NOMO-1 (cell line): ENCODE measurements around the gene PPM1H.

ENCODE experiments used
- DNase-seq, 2 experiments: peaks; one replicate each; lab custom pipeline; 2025; ENCODE audit not compliant: unreplicated experiment in 2 of 2; lab: John Stamatoyannopoulos, UW

The PPM1H gene

DNA sequence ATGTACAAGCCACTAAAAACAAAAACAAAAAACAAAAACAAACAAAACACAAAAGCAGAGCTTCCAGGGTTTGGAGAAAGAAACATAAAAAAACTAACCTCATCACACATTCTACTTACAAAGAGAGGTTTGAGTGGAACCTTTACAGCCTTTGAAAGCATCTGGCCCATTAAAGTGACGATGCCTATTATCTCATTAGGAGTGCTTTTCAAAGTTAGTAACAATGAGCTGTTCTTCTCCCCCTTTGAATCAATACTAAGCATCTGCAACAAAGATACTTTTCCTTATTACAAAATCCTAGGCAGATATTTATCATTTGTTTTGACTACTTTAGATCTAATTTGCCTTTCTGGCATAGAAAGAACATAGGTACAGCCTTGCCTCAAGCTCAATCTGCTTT, 217.3 kb downstream of the PPM1H start:
- DNase-seq = no peak

DNA sequence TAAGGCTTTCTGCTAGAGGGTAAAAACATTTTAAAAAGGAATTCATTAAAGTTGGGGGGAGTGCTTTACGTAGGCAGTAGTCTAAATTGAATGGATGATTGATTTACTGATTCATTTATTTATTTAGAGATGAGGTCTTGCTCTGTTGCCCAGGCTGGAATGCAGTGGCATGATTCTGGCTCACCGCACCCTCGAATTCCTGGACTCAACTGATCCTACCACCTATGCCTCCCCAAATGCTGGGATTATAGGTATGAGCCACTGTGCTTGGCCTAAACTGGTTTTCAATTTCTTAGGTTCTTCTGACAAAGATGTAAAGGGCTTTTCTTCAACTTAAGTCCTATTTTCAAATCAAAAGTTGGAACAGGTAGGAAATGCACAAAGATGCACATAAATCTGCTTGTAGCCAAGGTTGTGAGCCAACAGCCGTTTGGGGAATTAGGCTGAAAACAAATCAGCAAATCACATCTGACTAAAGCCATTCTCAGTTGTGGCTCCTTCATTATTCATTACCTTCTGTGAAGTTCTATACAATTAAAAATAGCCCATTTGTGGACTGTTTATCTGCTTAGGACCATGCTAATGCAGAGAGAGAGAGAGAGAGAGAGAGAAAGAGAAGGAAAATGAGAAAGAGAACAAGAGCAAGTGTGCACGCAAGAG, 218.0 kb downstream of the PPM1H start:
- no peak for DNase-seq

DNA sequence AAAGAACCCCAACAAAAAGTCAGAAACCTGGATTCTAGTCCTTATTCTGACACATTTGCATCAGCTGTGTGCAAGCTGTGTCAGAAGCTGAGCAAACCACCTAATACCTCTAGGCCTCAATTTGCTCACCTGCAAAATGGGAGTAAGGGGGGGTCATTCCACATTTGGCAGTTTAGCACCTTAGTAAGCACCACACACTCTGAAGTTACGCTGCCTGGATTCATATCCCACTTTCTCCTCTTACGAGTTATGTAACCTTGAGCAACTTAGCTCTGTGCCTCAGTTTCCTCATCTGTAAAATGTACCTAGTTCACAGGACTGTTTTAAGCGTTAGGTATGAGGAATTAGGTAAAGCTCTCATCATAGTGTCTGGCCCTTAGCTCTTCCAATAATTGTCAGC, 218.9 kb downstream of the PPM1H start:
- no peak for DNase-seq

DNA sequence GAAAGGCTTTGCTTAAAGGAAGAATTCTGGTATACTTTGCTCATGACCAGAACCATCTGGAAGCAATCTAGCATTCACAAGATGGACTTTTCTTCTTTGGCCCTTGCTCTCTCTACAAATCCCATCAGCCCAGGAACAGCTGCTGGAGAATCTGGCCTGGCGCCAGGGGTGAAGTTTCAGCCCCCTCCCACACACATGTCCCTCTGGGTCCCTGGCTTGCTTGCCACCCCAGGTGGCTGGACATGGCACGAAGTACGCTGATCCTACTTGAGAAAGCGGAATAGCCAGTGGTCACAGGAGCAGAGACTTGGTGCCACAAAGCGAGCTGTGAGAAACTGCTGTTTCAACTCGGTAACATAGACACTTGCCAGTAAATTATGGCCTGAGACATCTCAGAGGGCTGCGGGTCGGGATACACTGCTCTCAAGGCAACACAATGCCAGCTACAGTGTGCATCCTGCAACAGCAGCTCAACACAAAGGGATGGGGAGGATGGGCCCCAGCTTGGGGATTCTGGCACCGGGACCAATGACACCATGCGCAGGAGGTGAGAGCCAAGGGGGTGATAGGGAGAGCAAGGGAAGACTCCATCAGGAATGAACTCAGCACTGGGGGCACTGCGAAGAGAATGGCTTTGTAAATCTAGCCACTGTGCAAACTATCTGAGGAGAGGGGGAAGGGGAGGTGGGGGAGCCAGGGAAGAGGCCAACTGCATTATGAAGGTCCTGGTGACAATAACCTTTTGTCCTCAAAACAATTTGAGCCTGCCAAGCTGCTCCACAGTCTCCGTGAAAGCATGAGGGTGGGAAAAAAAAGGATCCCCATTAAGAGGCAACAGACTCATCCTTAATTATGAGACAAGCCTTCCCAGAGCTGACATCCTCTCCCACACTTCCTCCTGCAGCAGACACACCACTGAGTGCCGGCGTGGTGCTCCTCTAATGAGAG, 219.9 kb downstream of the PPM1H start:
- DNase-seq = no peak

DNA sequence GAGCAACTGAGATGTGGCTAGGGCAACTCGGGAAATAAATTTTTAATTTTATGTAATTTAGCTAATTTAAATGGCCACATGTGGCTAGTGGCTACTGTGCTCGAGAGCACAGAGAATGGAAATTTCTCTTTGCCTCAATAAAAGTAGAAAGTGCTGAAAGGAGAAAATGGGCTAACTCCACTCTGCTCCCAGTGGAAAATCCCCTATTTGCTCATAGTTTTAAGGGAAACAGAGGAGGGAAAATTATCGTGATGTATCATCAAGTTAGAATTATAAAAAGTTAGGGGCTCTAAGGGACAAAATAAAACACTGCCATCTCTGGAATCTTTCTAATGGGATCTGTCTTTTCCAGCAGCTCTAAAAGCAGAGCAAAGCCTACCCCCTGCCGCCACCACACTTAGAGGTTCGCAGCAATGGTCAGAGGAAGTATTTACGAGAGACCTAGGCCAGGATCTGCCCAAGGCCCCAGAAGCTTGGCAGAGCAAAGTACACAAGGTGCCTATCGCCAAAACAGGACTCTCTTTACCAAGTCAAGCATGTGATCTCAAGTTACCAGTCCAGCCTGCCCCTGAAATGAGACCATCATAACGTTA, 220.7 kb downstream of the PPM1H start:
- DNase-seq = no peak

DNA sequence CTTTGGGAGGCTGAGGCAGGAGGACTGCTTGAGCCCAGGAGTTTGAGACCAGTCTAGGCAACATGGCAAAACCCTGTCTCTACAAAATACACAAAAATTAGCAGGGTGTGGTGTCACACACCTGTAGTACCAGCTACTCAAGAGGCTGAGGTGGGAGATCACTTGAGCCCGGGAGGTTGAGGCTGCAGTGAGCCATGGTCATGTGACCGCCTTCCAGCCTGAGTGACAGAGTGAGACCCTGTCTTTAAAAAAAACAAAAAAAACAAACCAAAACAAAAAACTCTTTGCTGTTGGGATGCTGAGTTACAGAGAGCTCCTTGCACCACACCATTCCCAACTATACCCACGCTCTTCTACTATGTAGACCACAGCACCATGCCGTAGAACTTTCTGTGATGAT, 221.2 kb downstream of the PPM1H start:
- no peak for DNase-seq

DNA sequence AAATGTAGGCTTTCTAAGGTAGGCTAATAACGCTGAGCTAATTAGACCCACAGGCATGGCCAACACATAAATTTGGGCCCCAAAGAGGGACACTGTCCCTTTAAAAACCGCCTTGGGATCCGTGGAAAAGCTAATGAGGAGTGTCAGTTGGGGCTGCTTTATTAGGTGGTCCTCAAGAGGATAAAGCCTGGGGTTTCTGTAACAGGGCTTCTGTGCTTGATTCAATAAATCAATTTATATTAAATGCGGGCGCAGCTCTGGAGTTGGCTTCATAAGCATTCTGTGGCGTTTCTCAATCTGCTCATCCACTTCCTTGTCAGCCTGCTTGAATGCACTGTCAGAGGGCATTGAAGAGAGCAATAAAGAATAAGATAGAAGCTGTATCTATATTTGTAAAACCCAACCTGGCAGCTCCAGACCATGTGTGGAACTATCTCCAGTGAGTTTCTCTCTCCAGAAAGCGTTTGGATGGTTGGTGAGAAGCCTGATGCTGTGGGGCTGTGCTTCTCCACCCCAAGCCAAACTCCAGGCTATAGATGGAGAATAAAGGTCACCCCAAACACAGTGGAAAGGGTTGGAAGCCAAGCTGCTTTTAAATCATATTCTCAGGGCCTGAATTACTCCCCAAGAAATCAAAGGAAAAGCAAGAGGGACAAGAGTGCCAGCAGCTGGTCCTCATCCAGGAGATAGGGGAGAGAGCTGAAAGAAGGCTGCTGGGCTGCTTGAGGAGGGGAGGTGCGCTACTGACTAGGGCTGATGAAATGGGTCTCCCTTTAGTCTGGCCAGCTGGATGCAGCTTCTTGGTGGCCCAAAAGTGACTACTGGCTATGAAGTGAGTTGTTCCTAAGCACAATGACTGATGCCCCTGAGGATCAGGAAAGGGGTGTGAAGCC, 222.0 kb downstream of the PPM1H start:
- no peak for DNase-seq

DNA sequence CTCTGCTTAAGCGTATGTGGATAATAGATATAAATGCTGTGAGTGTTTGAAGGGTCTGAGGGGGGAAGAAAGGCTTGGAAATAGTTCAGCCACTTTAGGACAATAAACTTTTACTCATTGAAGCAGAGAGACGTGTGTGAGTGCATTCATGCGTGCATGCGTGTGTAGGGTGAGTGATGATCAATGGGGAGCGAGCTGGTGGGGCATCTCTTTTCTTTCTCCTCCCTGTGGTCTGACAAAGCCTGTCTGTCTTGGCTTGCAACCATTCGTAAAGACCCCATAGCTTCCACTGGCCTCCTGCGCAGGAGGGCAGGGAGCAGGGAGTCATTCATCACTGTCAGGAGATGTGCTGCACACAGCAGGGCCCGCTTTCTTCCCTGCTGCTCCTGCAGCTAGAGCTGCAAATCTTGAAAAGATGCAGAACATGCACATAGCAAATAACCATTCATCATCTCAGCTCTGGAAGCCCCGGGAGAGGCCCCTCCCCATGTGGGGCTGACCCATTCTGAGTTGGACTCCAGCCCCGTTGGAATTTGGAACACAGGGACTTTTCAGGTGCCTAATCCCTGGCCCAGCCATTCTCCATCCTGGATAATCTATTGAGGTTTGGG, 223.2 kb downstream of the PPM1H start:
- DNase-seq = no peak

DNA sequence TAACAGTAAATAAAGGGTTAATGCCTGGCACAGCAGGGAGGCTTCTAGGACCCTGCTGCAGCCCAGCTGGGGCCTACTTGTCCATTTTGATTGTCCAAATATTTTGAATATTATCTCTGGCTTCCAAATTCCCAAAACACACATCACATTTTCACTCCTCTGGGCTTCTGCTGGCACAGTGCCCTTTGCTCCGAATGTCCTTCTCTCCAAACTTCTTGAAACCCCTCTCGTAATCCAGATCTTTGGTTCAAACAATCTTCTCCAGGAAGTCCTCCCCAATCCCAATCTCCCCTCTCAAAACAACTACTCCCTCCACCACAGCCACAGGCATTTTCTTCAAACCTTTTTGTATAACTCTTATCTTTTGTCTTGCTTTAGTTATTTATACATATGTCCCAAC, 225.6 kb downstream of the PPM1H start:
- no peak for DNase-seq

DNA sequence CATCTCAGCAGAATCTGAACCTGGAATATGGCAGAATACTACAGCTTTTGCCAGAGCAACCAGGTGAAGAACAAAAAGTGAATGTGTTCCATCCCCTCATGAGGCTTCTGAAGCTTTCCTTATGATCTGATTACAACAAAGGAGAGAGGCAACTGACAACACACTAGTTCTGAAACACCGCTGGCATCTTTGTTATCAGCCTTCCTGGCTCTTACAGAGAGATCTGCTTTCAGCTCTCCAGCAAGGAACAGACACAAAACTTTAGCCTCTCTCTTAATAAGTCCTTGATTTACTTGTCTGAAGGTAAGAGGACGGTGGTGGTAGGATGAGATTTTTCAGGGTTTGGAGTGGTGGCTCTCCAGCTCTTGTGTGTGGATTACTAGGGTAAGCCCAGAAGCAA, 227.0 kb downstream of the PPM1H start:
- no peak for DNase-seq

DNA sequence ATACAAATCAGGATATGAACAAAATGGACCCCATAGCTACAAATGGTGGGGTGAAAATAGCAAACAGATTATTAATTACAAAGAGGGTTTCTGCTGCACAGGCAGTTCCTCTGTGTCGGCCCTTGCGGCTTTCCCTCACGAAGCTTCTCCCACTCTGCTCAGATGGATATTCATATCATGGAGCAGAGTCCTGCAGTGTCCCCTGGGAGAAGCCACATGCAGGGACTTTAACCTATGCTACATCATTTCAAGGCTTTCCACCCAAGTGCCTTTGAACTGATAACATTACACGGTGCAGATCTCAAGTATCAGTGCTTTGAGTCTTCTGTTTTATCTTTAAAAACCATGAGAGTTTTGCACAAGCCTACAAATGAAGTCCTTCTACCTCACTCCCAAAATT, 229.1 kb downstream of the PPM1H start:
- DNase-seq = no peak

DNA sequence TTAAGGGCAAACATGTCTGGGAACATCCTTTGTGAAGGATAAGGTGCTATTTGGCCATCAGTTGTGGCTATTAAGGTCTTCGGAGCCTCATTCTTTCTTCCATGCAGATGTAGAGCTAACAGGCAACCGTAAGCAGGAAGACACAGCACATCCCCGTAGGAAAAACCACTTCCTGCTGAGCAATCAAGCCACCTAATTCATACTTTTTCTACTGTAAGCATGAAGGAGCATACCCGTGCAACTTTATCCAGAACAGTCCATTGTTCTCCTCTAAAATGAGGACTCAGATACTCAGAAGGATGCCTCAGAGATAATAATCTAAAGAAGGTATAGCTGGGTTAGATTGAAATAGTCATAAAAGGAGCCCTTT, 232.0 kb downstream of the PPM1H start:
- no peak for DNase-seq

DNA sequence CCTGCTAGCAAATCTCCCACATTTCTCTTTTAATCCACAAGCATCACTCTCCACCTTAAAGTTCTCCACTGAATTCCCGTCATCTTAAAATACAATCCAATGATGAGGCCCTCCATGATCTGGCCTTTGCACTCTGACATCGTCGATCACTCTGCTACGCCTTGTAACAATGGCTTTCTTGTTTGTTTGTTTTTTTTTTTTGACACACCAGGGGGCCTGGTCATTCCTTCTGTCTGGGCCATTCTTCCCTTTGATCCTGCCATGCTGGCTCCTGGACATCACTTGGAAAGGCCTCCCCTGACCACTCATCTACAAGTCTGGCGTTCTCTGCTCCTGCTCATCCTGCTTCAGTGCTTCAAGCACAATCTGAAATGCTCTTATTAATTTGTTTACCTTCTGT, 233.5 kb downstream of the PPM1H start:
- no peak for DNase-seq

DNA sequence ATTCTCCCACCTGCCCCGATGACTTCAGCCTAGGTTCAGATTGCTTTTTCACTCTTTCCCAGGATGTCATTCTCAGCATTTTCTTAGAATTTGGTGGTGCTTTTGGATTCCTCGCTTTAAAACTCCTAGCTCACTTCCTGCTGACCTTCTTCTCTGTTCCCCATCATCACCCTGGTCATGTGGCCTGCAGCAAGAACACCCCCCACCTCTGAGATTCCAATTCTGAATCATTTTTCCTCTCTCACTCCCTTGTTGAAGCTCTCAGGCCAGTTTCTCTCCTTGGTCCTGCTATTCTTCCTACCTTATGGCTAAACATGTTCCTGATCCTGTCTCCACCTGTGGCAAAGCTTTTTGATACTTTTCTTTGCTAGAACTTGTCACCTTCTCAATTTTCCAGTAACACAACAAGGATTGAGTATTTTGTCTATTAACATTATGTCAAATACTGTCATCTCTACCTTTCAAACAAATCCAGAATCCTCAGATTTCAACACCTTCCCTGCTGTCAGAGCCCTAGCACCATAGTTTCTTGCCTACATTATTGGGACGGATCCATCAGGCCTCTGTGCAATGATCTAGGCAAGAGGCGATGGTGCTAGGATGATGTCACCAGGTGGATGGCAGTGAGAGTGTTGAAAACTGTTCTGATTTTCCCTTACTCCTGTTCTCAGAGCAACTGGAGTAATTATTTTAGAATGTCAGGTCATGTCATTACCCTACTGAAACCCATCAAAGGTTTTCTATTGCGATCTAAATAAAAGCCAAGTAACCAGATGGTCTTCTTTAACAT, 234.7 kb downstream of the PPM1H start:
- DNase-seq = no peak

DNA sequence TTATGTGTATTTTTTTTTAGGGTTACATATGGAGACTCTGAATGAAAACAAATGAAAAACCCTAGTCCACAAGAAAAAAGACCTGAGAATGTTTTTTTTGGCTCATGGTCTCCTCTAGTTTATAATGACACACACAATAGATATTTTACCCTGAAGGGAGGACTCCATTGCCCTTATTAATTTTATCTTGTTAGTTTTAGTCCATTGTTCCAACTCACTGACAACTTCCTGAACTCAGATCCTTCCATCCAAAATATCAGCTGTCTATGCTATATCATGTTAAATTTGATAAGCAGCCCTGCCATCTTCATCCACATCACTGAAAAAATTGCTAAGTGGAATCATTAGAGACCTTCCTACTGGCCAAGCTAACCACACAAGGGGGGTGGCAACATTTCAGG, 236.2 kb downstream of the PPM1H start:
- DNase-seq = no peak

DNA sequence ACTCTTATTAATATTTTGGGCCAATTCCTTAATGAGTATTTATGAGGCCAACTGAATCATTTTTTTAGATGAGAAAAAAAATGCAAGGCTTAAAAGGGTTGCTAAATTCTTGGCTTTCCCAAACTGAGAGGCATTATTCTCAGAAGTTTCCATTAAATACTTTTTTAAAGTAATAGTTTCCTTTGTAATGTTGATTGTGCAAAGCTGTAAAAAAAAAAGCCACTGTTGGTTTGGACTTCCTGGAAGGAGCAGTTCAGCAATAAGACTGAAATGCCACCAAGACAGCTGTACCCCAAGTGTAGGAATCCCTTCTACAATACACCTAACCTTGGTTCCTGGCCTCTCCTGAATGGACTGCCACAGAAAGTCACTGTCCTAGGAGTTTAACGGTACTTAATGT, 237.1 kb downstream of the PPM1H start:
- DNase-seq = no peak

DNA sequence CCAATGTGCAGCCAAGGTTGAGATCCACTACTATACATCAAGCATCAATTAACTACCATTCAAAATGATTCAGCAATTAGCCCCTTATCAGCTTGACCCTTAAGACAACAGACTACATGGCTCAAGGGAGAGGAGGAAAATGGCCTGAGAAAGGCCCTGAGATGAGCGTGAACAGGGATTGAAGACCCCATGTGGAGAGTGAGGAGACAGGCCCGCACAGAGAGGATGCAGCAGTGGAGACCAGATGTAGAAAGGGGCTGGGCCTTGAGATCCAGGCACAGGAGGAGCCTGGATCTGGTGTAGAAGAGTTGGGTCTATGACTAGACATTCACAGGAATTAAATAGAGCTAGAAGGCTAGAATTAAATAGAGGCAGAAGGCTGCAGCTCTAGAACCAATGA, 239.3 kb downstream of the PPM1H start:
- DNase-seq = no peak

DNA sequence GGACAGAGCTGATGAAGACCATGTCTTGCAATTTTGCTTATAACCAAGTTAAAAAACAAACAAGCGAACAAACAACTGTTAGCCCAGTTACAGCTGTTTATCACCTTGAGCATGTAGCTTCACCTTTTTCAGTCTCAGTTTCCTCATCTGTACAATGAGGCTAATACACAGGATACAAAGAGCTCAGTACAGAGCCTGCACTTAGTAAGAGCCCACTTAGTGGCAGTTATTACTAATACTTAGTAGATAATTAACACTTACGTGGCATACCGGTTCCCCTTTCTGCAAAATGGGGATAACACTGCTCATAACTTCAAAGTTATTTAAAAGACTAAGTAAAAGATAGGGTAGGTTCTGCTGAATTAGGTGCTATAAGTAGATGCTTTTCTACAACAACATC, 240.3 kb downstream of the PPM1H start:
- no peak for DNase-seq

DNA sequence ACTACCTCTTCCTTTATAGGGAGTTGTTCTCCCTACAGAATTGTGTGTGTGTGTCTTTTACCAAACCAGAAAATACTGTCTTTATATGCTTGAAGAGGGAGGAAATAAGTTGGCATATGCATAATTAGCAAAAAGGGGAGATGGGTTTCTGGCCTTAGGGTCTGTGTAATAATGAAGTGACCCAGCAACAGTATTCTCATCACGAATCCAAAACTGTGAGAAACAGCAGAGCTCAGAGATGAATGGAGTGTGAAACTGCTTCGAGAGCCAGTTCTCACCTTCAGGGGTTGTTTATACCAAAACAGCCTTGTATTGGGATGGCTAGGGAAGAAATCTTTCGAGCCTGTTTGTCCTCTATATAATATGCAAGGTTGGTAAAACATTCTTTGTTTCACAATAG, 240.8 kb downstream of the PPM1H start:
- DNase-seq = no peak
